Fibroblast of upper back skin (primary cell): Measurements from ENCODE around the gene GPC5.
"Not testable (repeated sequence)": the region's sequence is repeated elsewhere in the genome, so short reads cannot be mapped to it uniquely, and the experiment has no call there.

Experiments used
- DNase-seq: peaks from one replicate; pipeline ENCODE4 v3.0.0-alpha.2; 2013

GPC5 gene

DNA sequence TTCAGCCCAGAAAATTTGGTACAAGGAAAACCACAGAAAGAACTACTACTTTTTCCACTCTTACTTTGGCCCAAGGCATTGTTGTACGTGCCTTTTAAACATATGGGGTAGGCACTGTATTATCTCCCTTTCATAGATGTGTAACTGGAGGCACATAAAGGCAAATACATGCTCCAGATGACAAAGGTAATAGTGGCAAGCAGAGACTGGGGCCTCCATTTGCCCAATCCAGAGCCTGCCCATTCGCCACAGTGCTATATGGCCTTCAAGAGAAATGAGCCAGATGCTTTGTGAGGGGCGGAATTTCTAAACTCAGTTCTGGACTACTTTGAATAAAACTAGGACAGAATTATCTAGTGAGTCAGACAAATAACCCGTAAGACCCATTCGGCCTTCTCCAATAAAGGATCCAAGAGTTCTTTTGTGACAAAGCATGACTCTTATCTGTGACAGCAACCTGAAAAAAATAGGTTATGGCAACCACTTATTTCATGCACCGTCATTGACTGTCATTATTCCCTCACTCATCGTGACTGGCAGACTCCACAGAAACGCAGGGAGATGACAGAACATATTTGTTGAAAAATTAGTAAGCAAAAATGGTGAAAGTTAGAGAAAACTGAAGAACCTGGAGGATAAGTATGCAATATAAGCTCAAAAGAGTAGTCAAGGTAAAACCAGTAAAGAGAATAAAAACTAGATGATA, 1116.2 kb downstream of the GPC5 start:
- DNase-seq, result no peak

- DNase-seq, result not testable (repeated sequence)
These were observed 1118.5 kb downstream of the GPC5 start for GRCh38 chr13:92516878-92517277.

DNA sequence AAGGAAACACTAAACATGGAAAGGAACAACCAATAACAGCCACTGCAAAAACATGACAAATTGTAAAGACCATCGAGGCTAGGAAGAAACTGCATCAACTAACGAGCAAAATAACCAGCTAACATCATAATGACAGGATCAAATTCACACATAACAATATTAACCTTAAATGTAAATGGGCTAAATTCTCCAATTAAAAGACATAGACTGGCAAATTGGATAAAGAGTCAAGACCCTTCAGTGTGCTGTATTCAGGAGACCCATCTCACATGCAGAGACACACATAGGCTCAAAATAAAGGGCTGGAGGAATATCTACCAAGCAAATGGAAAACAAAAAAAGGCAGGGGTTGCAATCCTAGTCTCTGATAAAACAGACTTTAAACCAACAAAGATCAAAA, 1120.2 kb downstream of the GPC5 start:
- DNase-seq, result not testable (repeated sequence)

DNA sequence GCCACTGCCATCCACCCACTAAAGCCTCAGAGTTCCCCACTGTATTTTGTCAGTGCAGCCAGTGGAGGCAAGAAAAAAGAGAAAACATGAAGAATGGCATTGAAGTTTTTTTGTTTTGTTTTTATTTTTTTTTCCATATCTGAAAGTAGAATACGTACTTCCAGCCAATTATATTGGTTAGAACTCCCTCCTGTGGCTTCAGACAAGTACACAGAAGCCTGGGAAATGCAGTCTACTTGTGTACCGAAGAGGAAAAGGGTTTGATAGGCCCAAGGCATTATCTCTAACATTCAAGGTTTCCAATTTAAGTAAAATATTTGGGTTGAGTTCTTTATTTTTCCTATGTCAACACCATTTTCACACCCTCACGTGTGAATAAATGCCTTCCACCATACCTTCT, 1131.9 kb downstream of the GPC5 start:
- DNase-seq, result no peak

DNA sequence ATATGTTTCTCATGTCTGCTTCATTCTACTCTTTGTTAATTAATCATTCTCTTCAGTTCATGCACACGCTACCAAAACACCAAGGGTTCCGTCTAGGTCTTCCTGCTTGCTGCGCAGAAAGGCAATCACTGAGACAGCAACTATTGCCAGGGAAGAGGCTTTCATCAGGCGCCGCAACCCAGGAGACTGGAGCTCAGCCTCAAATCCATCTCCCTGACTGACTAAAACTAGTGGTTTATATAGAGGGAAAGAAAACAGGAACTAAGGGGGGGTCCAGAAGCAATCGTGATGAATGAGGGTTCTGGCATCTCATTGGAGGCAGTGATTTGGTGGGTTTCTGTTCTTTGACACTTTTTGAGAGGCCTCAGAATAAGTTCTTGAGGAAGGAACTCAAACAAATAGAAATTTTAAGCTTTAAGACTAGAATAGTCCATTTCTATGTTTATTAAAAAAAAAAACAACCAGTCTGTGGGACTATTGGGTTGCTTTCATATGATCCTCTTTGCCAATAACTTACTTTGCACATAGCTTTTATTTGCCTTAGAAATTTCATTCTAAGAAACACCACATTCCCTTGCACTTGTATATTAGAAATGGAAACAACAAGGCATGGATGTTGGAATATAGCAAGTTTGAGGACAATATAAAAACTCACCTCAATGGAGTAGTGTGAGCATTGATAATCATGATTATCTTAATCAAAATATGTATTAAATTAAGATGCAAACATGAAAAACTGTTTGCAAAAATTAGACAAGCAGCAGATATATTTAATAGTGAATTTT, 1137.0 kb downstream of the GPC5 start:
- no peak for DNase-seq

DNA sequence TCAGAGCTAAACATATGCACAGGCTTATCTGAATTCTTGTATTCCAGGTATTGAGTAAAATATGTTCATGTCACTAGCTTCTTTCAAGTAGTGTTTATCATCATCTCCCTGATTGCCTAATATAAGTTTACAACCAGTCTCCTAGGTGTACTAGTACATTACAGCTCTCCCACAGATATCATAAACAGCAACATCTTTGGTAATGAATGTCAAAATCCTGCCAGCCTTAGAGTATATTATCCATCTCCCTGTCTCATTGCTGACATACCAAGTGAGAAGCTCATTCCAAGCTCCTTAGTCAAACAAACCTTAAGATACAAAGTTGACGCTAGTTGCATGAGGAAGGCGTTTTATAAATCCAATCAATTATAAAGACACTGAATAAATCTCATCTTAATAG, 1139.0 kb downstream of the GPC5 start:
- DNase-seq, result no peak

- DNase-seq, result no peak
These were observed 1139.7 kb downstream of the GPC5 start for GRCh38 chr13:92538164-92538563.

DNA sequence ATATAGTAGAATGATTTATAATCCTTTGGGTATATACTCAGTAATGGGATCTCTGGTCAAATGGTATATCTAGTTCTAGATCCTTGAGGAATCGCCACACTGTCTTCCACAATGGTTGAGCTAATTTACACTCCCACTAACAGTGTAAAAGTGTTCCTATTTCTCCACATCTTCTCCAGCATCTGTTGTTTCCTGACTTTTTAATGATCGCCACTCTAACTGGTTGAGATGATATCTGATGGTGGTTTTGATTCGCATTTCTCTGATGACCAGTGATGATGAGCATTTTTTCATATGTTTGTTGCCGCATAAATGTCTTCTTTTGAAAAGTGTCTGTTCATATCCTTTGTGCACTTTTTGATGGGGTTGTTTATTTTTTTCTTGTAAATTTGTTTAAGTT, 1140.7 kb downstream of the GPC5 start:
- not testable (repeated sequence) for DNase-seq

GRCh38 chr13:92547266-92547665, 1148.8 kb downstream of the GPC5 start:
- DNase-seq, result peak; percentile 1

DNA sequence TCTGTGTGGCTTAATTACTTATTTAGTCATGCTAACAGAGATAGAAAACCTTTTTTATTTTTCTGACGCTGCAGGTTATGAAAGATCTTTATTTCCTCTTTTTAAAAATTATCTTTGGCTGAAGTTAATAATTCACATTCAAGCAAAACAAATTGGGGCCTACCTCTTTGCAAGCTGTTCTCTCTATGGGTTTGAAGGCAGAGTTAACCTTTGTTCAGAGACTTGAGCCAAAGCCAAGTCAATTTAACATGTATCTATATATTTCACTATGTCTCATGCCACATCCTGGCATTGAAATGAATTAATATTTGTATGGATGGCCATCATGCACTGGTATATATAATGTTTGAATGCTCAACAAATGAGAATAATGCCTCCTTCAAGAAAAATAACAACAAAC, 1150.9 kb downstream of the GPC5 start:
- no peak for DNase-seq

- no peak for DNase-seq
These were observed 1155.2 kb downstream of the GPC5 start for GRCh38 chr13:92553470-92554114.

DNA sequence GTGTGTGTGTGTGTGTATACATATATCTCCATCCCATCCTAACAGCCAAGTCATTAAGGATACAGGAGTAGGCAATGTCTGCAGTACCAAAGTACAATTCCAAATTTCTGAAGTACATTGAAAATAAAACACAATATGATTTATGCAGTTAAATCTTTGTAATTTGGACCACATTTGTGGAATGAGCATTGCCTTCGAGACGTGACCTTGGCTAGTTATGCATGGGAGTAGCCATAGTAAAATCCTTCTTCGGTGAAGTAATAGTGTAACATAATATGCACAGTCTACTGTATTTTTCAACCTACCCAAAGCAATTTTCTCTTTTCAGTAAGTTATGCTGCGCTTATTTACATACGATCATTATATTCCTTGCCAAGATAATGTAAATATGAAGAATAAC, 1162.5 kb downstream of the GPC5 start:
- no peak for DNase-seq

DNA sequence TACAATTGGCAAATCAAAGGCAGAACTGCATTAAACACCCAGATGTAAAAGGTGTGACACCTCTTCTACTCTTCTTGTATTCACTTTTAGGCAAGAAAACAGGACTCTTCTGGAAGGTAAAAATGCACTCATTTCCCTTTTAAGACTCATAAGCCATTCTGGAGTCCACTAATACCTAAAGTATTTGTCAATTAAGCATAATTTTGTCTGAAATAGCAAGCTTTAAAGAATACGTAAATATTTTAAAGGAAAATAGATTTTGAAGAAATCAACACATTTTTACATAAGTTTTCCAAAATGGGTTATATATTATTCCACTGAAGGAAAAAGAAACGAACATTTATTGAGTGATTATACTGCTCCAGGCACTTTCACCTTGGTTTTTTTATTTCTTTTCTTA, 1166.5 kb downstream of the GPC5 start:
- no peak for DNase-seq

DNA sequence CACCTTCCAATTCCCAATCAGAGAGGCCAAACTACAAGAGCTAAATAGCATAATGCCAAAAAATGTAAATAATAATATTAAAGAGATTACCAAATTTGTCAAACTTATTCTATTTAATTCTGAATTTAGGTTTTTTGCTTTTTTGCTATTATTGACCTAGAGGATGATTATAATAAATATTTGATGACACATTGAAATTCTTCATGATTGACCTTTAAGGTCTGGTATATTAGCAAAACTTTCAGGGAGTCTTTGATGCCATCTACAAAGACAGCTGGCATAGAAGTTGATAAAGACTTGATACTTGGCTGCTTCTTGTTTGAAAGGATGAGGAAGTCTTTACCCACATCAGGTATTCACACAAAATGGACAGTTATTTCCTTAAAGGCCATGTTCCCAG, 1168.3 kb downstream of the GPC5 start:
- DNase-seq, result no peak

DNA sequence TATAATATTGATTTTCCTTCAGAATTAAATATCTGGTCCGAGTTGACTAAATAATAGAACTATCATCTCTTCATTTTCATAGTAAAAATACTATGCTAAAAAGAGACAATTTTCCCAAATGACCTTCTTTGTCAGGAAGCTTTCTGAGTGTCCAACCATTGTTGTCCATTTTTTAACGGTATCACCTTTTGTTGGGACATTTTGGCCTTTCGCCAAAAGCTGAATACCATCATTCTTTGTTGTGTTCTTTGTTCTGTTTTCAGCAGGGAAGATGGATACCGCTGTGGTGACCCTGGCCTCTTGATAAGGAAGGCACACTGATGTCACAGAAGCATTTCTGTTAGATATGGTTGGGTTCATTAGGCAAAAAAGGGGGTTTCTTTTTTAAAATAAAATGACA, 1173.8 kb downstream of the GPC5 start:
- no peak for DNase-seq

- DNase-seq, result peak; percentile 35
These were observed 1175.1 kb downstream of the GPC5 start for GRCh38 chr13:92573467-92574057.

- DNase-seq, result no peak
These were observed 1176.1 kb downstream of the GPC5 start for GRCh38 chr13:92574499-92574898.

- no peak for DNase-seq
These were observed 1177.4 kb downstream of the GPC5 start for GRCh38 chr13:92575777-92576176.

- DNase-seq, result no peak
These were observed 1179.9 kb downstream of the GPC5 start for GRCh38 chr13:92578358-92578757.

GRCh38 chr13:92589955-92590354, 1191.5 kb downstream of the GPC5 start:
- DNase-seq, result no peak

GRCh38 chr13:92590503-92590908, 1192.1 kb downstream of the GPC5 start:
- DNase-seq, result no peak

DNA sequence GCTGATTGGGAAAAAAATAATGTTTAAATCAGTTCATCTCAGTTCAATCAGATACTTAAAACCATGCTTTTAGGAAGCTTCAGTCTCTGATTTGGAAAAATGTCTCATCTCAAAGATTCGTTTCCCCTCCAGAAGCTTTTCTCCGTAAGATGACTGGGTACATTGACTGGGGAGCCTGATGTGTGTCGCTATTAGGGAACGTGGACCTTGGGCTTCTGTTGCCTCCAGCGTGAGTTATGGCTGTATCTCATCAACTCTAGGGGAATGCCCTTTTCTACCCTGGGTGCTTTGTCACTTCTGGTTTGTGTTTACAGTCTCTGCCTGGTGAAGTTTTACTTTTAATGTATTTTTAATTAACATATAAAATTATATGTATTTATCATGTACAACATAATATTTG, 1192.7 kb downstream of the GPC5 start:
- DNase-seq, result no peak

DNA sequence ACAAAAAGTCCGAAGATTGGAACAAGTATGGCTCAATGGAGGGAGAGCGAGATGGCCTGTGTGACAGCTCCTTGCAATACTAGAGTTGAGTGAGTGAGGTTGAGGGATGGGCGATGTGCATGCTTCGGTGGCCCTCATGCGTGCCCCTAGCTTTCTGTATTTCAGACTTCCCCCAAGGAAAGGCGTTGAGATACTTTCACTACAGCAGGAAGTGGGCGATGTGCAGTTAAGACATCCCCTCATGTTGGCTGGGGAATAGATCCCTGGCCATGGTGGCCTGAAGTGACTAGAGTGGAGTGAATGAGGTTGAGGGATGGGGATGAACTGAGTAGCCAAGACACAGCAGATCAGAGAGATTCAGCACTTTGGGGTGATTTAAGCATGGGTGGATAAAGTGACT, 1194.3 kb downstream of the GPC5 start:
- no peak for DNase-seq

GRCh38 chr13:92602560-92602959, 1204.1 kb downstream of the GPC5 start:
- peak; percentile 16 for DNase-seq
